ENCODE measurements around the gene RNU5B-1. TPM values are rescaled to one million over a fixed set of nuclear protein-coding genes. Genes with fewer than 3 reads are reported as not detected.

Gene RNU5B-1
- not detected in 2 replicates for polyA plus RNA-seq (2012; rRNA removed)
- polyA plus RNA-seq (2012; cell fraction: cytosol; rRNA removed) = not detected in 2 replicates
- not detected in 2 replicates for polyA plus RNA-seq (2012; cell fraction: nucleus; rRNA removed)

GRCh38 chr15:65304381-65305149 lies at the start of gene RNU5B-1:
Gene RNU5B-1 (plus strand): TSS chr15:65304677.
- Histone ChIP-seq H3K27ac (ENCODE audit: low read depth in 2 of 2, low read length in 1 of 2) (peak within 1 kb of the TSS; percentile 89 to 95), H3K79me2 (ENCODE audit: insufficient read depth) (no peaks in the 10 kb centered on the region), H3K9me3 (no peaks in the 10 kb centered on the region), H3K36me3 (replicated peaks in 1 of 2; ENCODE audit: control insufficient read depth in 1 of 2, insufficient read depth in 2 of 2, low read length in 1 of 2) (no peaks in the 10 kb centered on the region), H3F3A (replicated peaks; ENCODE audit: insufficient read depth) (peaks cover 30% of the 10 kb centered on the region), H3K9ac (peak within 1 kb of the TSS; percentile 86), H3K4me3 (ENCODE audit: low read depth in 2 of 2, low read length in 1 of 2) (peak within 1 kb of the TSS; percentile 44 to 56), H2AFZ (ENCODE audit: low read depth) (peak within 1 kb of the TSS; percentile 94), H3K9me2 (no peaks in the 10 kb centered on the region), H3K4me2 (peak within 1 kb of the TSS; percentile 85), H4K20me1 (ENCODE audit: insufficient read depth) (peaks cover 4% of the 10 kb centered on the region; the same call in 1 of the 2 replicates), H3K4me1 (ENCODE audit: control insufficient read depth in 1 of 2, insufficient read depth in 2 of 2, low read depth in 1 of 2, low read length in 1 of 2) (peaks cover 8 to 10% of the 10 kb centered on the region in 2 experiments; a peak in 2 of 4 replicates), H3K27me3 (ENCODE audit: insufficient read depth) (no peaks in the 10 kb centered on the region)
- ChIA-PET CTCF (interaction anchor here (0.6 to 3.4 kb wide), 11 partner anchors 9 to 169 kb away, joined by 3 to 18 read pairs (median 4); no protein-coding TSS in a partner anchor), POLR2A (interaction anchor here (0.7 to 1.4 kb wide), 16 partner anchors 8 to 225 kb away, joined by 3 to 23 read pairs (median 6); partner anchors contain the start of genes CLPX, HACD3, PARP16 and PDCD7)
- WGBS (ENCODE audit: low lambda C conversion rate) = under 1% methylated on average over 24 of the region's 24 CpGs
- peak; percentile 81 for DNase-seq
- no peak for TF ChIP-seq MAX (IDR thresholded peaks at IDR 0.05; ENCODE audit: low read depth)
- TF ChIP-seq JUND (IDR thresholded peaks at IDR 0.05) = peak; percentile 89
- peak; percentile 100 for TF ChIP-seq POLR2AphosphoS5 (IDR thresholded peaks at IDR 0.05; ENCODE audit: low read depth, low read length)
- TF ChIP-seq REST (IDR thresholded peaks at IDR 0.05; ENCODE audit: low read depth, low read length) = 0 out of 2 replicates have a peak, but pooled peaks have one; percentile 6
- no peak; the same call in 1 of the 2 replicates for TF ChIP-seq RAD21 (IDR thresholded peaks at IDR 0.05; ENCODE audit: low read length)
- peak; percentile 100 for TF ChIP-seq SIN3A (IDR thresholded peaks at IDR 0.05; ENCODE audit: borderline replicate concordance, low read depth, low read length)
- TF ChIP-seq GATA2 (CRISPR knock-in tag; IDR thresholded peaks at IDR 0.05) = no peak; the same call in 1 of the 2 replicates
- peak; percentile 53; the same call in 1 of the 2 replicates for TF ChIP-seq RXRA (IDR thresholded peaks at IDR 0.05; ENCODE audit: borderline replicate concordance, low read depth)
- TF ChIP-seq YY1 (IDR thresholded peaks at IDR 0.05; ENCODE audit: low read depth) = peak; percentile 57; the same call in 1 of the 2 replicates
- no peak for TF ChIP-seq USF1 (IDR thresholded peaks at IDR 0.05; ENCODE audit: borderline replicate concordance, low read depth)
- peak; percentile 25 for TF ChIP-seq GABPA (IDR thresholded peaks at IDR 0.05; ENCODE audit: low read depth)
- TF ChIP-seq ZBTB33 (IDR thresholded peaks at IDR 0.05; ENCODE audit: borderline replicate concordance, low read depth) = peak; percentile 95
- TF ChIP-seq PBX3 (IDR thresholded peaks at IDR 0.05) = peak; percentile 76
- TF ChIP-seq MXI1 (IDR thresholded peaks at IDR 0.05; ENCODE audit: low read depth, low read length) = 0 out of 2 replicates have a peak, but pooled peaks have one; percentile 17
- no peak for TF ChIP-seq FOXJ3 (CRISPR knock-in tag; IDR thresholded peaks at IDR 0.05)
- peak; percentile 49 for TF ChIP-seq ELF1 (IDR thresholded peaks at IDR 0.05)
- TF ChIP-seq TCF12 (IDR thresholded peaks at IDR 0.05) = peak; percentile 66
- TF ChIP-seq MEF2A (IDR thresholded peaks at IDR 0.05; ENCODE audit: borderline replicate concordance, low read depth) = peak; percentile 37; the same call in 1 of the 2 replicates
- peak; percentile 29; the same call in 1 of the 2 replicates for TF ChIP-seq SMC3 (IDR thresholded peaks at IDR 0.05; ENCODE audit: low read depth, low read length)
- peak; percentile 87 for TF ChIP-seq CTCF (IDR thresholded peaks at IDR 0.05)
- TF ChIP-seq RCOR1 (IDR thresholded peaks at IDR 0.05; ENCODE audit: low read length) = peak; percentile 40; the same call in 1 of the 2 replicates
- TF ChIP-seq TAF1 (IDR thresholded peaks at IDR 0.05; ENCODE audit: borderline replicate concordance, low read depth, low read length) = peak; percentile 72

All from SK-N-SH (cell line).